Measurements from ENCODE around the gene MYO3B.

DNA sequence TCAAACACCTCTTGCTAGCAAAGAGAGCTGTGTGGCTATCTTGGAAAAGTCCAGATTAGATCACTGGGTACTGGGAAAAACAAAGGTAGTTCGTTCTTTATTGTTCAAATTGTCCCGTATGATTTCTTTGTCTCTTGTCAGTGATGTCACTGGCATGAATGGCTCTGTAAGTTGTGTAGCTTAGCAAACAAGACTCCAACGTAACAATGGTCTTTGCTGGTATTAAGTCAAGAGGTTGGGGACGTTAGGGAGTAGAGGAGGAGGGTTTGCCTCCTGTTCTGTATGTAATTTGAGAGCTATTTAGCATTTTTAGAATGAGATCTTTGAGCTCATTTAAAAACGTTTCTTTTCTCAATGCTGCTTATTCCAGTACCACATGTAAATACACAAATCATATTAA lies 320.7 kb downstream of the MYO3B start:
- TF ChIP-seq, protein P1, sequence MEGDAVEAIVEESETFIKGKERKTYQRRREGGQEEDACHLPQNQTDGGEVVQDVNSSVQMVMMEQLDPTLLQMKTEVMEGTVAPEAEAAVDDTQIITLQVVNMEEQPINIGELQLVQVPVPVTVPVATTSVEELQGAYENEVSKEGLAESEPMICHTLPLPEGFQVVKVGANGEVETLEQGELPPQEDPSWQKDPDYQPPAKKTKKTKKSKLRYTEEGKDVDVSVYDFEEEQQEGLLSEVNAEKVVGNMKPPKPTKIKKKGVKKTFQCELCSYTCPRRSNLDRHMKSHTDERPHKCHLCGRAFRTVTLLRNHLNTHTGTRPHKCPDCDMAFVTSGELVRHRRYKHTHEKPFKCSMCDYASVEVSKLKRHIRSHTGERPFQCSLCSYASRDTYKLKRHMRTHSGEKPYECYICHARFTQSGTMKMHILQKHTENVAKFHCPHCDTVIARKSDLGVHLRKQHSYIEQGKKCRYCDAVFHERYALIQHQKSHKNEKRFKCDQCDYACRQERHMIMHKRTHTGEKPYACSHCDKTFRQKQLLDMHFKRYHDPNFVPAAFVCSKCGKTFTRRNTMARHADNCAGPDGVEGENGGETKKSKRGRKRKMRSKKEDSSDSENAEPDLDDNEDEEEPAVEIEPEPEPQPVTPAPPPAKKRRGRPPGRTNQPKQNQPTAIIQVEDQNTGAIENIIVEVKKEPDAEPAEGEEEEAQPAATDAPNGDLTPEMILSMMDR (IDR thresholded peaks at IDR 0.05): no peak
- TF ChIP-seq POLR2A (IDR thresholded peaks at IDR 0.05) (no peak), EP300 (IDR thresholded peaks at IDR 0.05) (no peak), POLR2AphosphoS5 (IDR thresholded peaks at IDR 0.05) (no peak)

Data from sigmoid colon (tissue), 4 donors.